Fibroblast of lung (primary cell): Measurements from ENCODE around the gene OR51V1.

Experiments used
- EZH2 ChIP-seq: IDR thresholded peaks from 2 replicates; pipeline ENCODE4 v1.5.1; 2012; ENCODE audit warnings: low read length, control low read depth, mild to moderate bottlenecking; ENCODE audit errors: missing control alignments
- TF ChIP-seq, protein P1 (sequence below), 2 donors: IDR thresholded peaks in 1 of 2; conservative IDR thresholded peaks in 1 of 2; 1 replicate in 1 of 2; 2 replicates in 1 of 2; pipeline ENCODE4 v1.5.1; 2011 to 2012; ENCODE audit warnings: low read length in 2 of 2, control low read depth in 1 of 2, inconsistent platforms in 1 of 2, low read depth in 1 of 2, mild to moderate bottlenecking in 1 of 2

GRCh38 chr11:5240458-5240857 is 40.0 kb upstream of the OR51V1 start:
- TF ChIP-seq, protein P1, sequence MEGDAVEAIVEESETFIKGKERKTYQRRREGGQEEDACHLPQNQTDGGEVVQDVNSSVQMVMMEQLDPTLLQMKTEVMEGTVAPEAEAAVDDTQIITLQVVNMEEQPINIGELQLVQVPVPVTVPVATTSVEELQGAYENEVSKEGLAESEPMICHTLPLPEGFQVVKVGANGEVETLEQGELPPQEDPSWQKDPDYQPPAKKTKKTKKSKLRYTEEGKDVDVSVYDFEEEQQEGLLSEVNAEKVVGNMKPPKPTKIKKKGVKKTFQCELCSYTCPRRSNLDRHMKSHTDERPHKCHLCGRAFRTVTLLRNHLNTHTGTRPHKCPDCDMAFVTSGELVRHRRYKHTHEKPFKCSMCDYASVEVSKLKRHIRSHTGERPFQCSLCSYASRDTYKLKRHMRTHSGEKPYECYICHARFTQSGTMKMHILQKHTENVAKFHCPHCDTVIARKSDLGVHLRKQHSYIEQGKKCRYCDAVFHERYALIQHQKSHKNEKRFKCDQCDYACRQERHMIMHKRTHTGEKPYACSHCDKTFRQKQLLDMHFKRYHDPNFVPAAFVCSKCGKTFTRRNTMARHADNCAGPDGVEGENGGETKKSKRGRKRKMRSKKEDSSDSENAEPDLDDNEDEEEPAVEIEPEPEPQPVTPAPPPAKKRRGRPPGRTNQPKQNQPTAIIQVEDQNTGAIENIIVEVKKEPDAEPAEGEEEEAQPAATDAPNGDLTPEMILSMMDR (conservative IDR thresholded peaks at IDR 0.05 in 1 of 2, IDR thresholded peaks at IDR 0.05 in 1 of 2; ENCODE audit: low read depth in 1 of 2, low read length in 2 of 2) = no peak
- TF ChIP-seq EZH2 = no peak
